Spleen (tissue), 11 donors: ENCODE data around the gene CNTNAP5. TPM values are rescaled to one million over a fixed set of nuclear protein-coding genes. Genes with fewer than 3 reads are reported as not detected.

Source experiments
- DNase-seq: peaks from one replicate; pipeline ENCODE4 v3.0.0-alpha.2; 2020
- H3K27ac ChIP-seq, 8 donors: fragments of 200-600 bp; sonication (generic) in 7 of 8; 1 replicate in 4 of 8; 2 replicates in 4 of 8; pipeline versions ENCODE4 v1.5.0 to v1.8.0; 2016 to 2021; ENCODE audit warnings: inconsistent platforms in 4 of 8, mild to moderate bottlenecking in 4 of 8, moderate library complexity in 1 of 8
- H3K27me3 ChIP-seq, 7 donors: fragments of 200-600 bp; sonication (generic) in 6 of 7; replicated peaks in 1 of 7; 1 replicate in 4 of 7; 2 replicates in 3 of 7; pipeline versions ENCODE4 v1.5.0 to v1.8.0; 2016 to 2021; ENCODE audit warnings: inconsistent platforms in 3 of 7, mild to moderate bottlenecking in 1 of 7
- H3K36me3 ChIP-seq, 6 donors: fragments of 200-600 bp; sonication (generic) in 5 of 6; 1 replicate in 4 of 6; 2 replicates in 2 of 6; pipeline versions ENCODE4 v1.5.0 to v1.8.0; 2016 to 2021; ENCODE audit warnings: inconsistent platforms in 2 of 6
- H3K4me1 ChIP-seq, 6 donors: fragments of 200-600 bp; sonication (generic) in 5 of 6; 1 replicate in 3 of 6; 2 replicates in 3 of 6; pipeline versions ENCODE4 v1.5.0 to v1.8.0; 2016 to 2021; ENCODE audit warnings: inconsistent platforms in 3 of 6
- H3K4me3 ChIP-seq, 8 donors: fragments of 200-600 bp; sonication (generic) in 7 of 8; 1 replicate in 4 of 8; 2 replicates in 4 of 8; pipeline versions ENCODE4 v1.5.0 to v1.8.0; 2016 to 2021; ENCODE audit warnings: inconsistent platforms in 4 of 8, mild to moderate bottlenecking in 4 of 8, moderate library complexity in 2 of 8
- H3K9me3 ChIP-seq, 8 donors: fragments of 200-600 bp; sonication (generic) in 7 of 8; 1 replicate in 4 of 8; 2 replicates in 4 of 8; pipeline versions ENCODE4 v1.5.0 to v1.8.0; 2016 to 2021; ENCODE audit warnings: inconsistent platforms in 4 of 8
- CTCF ChIP-seq, 11 experiments: fragments of 200-600 bp in 7 of 11; fragments of 450-650 bp in 4 of 11; sonication (generic) in 4 of 11; IDR thresholded peaks in 8 of 11; conservative IDR thresholded peaks in 3 of 11; 1 replicate in 7 of 11; 2 replicates in 4 of 11; pipeline versions ENCODE4 v1.4.0 to v1.8.0; 2016 to 2021; ENCODE audit warnings: antibody characterized with exemption in 11 of 11, inconsistent platforms in 4 of 11, mild to moderate bottlenecking in 1 of 11
- POLR2A ChIP-seq, 3 donors: fragments of 450-650 bp; IDR thresholded peaks; one replicate each; pipeline ENCODE4 v1.5.1; 2017; ENCODE audit warnings: antibody characterized with exemption in 3 of 3, mild to moderate bottlenecking in 1 of 3
- POLR2AphosphoS5 ChIP-seq, 3 donors: sonication (generic); formaldehyde crosslinking; IDR thresholded peaks; one replicate each; pipeline ENCODE4 v1.5.1; 2017; ENCODE audit warnings: antibody characterized with exemption in 3 of 3
- WGBS, 5 donors: extraction: QIAGEN DNeasy Blood & Tissue Kit in 3 of 5; methylation state at CpG; one replicate each; pipeline versions ENCODE4 v1.1.5 to v1.1.7; 2013 to 2018; 5-methylcytosine and 5-hydroxymethylcytosine counted together
- intact Hi-C: fragments of 100-400 bp; cut with DNase I; formaldehyde crosslinking; loops from one replicate; pipeline ENCODE4 v1.15.0; 2023; ENCODE audit warnings: low total_unique reads
- polyA plus RNA-seq, 3 donors: library from polyadenylated mRNA; stranded (reverse); fragments of 200-250 nt; gene quantifications; one replicate each; pipeline ENCODE4 v1.2.1, GENCODE V29; 2013
- total RNA-seq, 7 donors: library from RNA; depleted of rRNA in 3 of 7; stranded (reverse); fragments of >200 nt in 3 of 7; fragmentation: NEBNext Ultra II Directional in 4 of 7; extraction: Animal tissue kit (Norgen Biotek cat#: 25700) in 4 of 7; gene quantifications; one replicate each; pipeline versions ENCODE4 v1.1.0 to v1.2.1, GENCODE V29; 2016 to 2021
- donor health status: healthy with polysubstance abuse.
- donor health status: DM: no; HTN: no; CAD: no; lungs with moderate emphysema.
- donor health status: DM: no; HTN: no; CAD: no.
- donor health status: Bipolar disorder and iron deficiency.
- donor health status: healthy.
- donor health status: DM: no; HTN: no; CAD: no.
- donor health status: DM: yes; HTN: yes; CAD: no.

Gene CNTNAP5
- total and polyA plus RNA-seq, 10 donors = 0.18 TPM; not detected in 9

- 75 to 86% (median 79%) methylated on average over 6 of the region's 6 CpGs for WGBS, 5 donors
- TF ChIP-seq POLR2A (IDR thresholded peaks at IDR 0.05) (no peak), CTCF (IDR thresholded peaks at IDR 0.05 in 8 of 11, conservative IDR thresholded peaks at IDR 0.05 in 3 of 11) (no peak), POLR2AphosphoS5 (IDR thresholded peaks at IDR 0.05) (no peak)
- Histone ChIP-seq H3K4me1 (no peaks in the 10 kb centered on the region), H3K27ac (no peak overlapping the region), H3K27me3 (no peaks in the 10 kb centered on the region), H3K9me3 (no peaks in the 10 kb centered on the region), H3K36me3 (no peaks in the 10 kb centered on the region), H3K4me3 (no peak overlapping the region)
- intact Hi-C loops = no loop called here
- no peak for DNase-seq
Observed at GRCh38 chr2:124482551-124482950, 457.5 kb downstream of the CNTNAP5 start.

GRCh38 chr2:124485659-124486058 lies 460.6 kb downstream of the CNTNAP5 start:
- TF ChIP-seq CTCF (IDR thresholded peaks at IDR 0.05 in 8 of 11, conservative IDR thresholded peaks at IDR 0.05 in 3 of 11) = no peak
- TF ChIP-seq POLR2A (IDR thresholded peaks at IDR 0.05) = no peak
- no peak for TF ChIP-seq POLR2AphosphoS5 (IDR thresholded peaks at IDR 0.05)
- WGBS, 5 donors = 87 to 97% (median 90%) methylated on average over 5 of the region's 5 CpGs
- no peak for DNase-seq
- Histone ChIP-seq H3K4me1 (no peaks in the 10 kb centered on the region), H3K4me3 (no peak overlapping the region), H3K27ac (no peak overlapping the region), H3K27me3 (no peaks in the 10 kb centered on the region), H3K9me3 (no peaks in the 10 kb centered on the region), H3K36me3 (no peaks in the 10 kb centered on the region)
- intact Hi-C loops = no loop called here

GRCh38 chr2:124489686-124490085 lies 464.6 kb downstream of the CNTNAP5 start:
- TF ChIP-seq POLR2A (IDR thresholded peaks at IDR 0.05) (no peak), CTCF (IDR thresholded peaks at IDR 0.05 in 8 of 11, conservative IDR thresholded peaks at IDR 0.05 in 3 of 11) (no peak), POLR2AphosphoS5 (IDR thresholded peaks at IDR 0.05) (no peak)
- Histone ChIP-seq H3K9me3 (no peaks in the 10 kb centered on the region), H3K27me3 (no peaks in the 10 kb centered on the region), H3K4me3 (no peak overlapping the region), H3K4me1 (no peaks in the 10 kb centered on the region), H3K36me3 (no peaks in the 10 kb centered on the region), H3K27ac (no peak overlapping the region)
- intact Hi-C loops = no loop called here
- no peak for DNase-seq

GRCh38 chr2:124501575-124502152 lies 476.6 kb downstream of the CNTNAP5 start:
- H3K9me3 ChIP-seq = peaks cover 0 to 18% (median 0%) of the 10 kb centered on the region in 8 donors
- no peaks in the 10 kb centered on the region for H3K4me1 ChIP-seq
- H3K36me3 ChIP-seq = no peaks in the 10 kb centered on the region
- no peak overlapping the region for H3K27ac ChIP-seq
- no peak overlapping the region for H3K4me3 ChIP-seq
- 65 to 71% (median 69%) methylated on average over 6 of the region's 6 CpGs for WGBS, 5 donors
- intact Hi-C loops = no loop called here
- TF ChIP-seq POLR2A (IDR thresholded peaks at IDR 0.05) = no peak
- no peak for TF ChIP-seq CTCF (IDR thresholded peaks at IDR 0.05 in 8 of 11, conservative IDR thresholded peaks at IDR 0.05 in 3 of 11)
- no peak for TF ChIP-seq POLR2AphosphoS5 (IDR thresholded peaks at IDR 0.05)
- no peaks in the 10 kb centered on the region for H3K27me3 ChIP-seq
- no peak for DNase-seq
